Measurements from ENCODE around the gene FOSB.

Gene FOSB

GRCh38 chr19:45485305-45486077 is 17.7 kb downstream of the FOSB start:
- Histone ChIP-seq H2AFZ (ENCODE audit: low read depth) (peak overlapping the region; percentile 95), H3K27ac (no peak overlapping the region), H3K4me1 (ENCODE audit: low read depth, poor library complexity, severe bottlenecking) (peaks cover 9% of the 10 kb centered on the region), H3K4me3 (IDR thresholded peaks at IDR 0.05; ENCODE audit: insufficient read depth, low read depth, low read length) (no peak overlapping the region), H3K9ac (peak overlapping the region; percentile 16; the same call in 1 of the 2 replicates), H3K4me2 (peak overlapping the region; percentile 54), H3K36me3 (ENCODE audit: insufficient read depth) (no peaks in the 10 kb centered on the region), H3K79me2 (ENCODE audit: insufficient read depth, low read depth) (no peaks in the 10 kb centered on the region), H4K20me1 (ENCODE audit: insufficient read depth) (no peaks in the 10 kb centered on the region), H3K27me3 (ENCODE audit: insufficient read depth, low read depth) (peaks cover 47% of the 10 kb centered on the region)
- TF ChIP-seq, protein P1, sequence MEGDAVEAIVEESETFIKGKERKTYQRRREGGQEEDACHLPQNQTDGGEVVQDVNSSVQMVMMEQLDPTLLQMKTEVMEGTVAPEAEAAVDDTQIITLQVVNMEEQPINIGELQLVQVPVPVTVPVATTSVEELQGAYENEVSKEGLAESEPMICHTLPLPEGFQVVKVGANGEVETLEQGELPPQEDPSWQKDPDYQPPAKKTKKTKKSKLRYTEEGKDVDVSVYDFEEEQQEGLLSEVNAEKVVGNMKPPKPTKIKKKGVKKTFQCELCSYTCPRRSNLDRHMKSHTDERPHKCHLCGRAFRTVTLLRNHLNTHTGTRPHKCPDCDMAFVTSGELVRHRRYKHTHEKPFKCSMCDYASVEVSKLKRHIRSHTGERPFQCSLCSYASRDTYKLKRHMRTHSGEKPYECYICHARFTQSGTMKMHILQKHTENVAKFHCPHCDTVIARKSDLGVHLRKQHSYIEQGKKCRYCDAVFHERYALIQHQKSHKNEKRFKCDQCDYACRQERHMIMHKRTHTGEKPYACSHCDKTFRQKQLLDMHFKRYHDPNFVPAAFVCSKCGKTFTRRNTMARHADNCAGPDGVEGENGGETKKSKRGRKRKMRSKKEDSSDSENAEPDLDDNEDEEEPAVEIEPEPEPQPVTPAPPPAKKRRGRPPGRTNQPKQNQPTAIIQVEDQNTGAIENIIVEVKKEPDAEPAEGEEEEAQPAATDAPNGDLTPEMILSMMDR (conservative IDR thresholded peaks at IDR 0.05; ENCODE audit: low read depth, low read length): peak; percentile 91

GRCh38 chr19:45488708-45489107 is 20.9 kb downstream of the FOSB start:
- Histone ChIP-seq H3K4me1 (ENCODE audit: low read depth, poor library complexity, severe bottlenecking) (peaks cover 26% of the 10 kb centered on the region), H3K4me3 (IDR thresholded peaks at IDR 0.05; ENCODE audit: insufficient read depth, low read depth, low read length) (no peak overlapping the region), H2AFZ (ENCODE audit: low read depth) (no peak overlapping the region), H3K27me3 (ENCODE audit: insufficient read depth, low read depth) (peaks cover 75% of the 10 kb centered on the region), H3K36me3 (ENCODE audit: insufficient read depth) (no peaks in the 10 kb centered on the region), H3K9ac (no peak overlapping the region), H4K20me1 (ENCODE audit: insufficient read depth) (no peaks in the 10 kb centered on the region), H3K27ac (no peak overlapping the region), H3K79me2 (ENCODE audit: insufficient read depth, low read depth) (no peaks in the 10 kb centered on the region), H3K4me2 (no peak overlapping the region)
- TF ChIP-seq, protein P1 (conservative IDR thresholded peaks at IDR 0.05; ENCODE audit: low read depth, low read length): no peak

- no peaks in the 10 kb centered on the region for H3K79me2 ChIP-seq (ENCODE audit: insufficient read depth, low read depth)
- H2AFZ ChIP-seq (ENCODE audit: low read depth): no peak overlapping the region
- H3K9ac ChIP-seq: no peak overlapping the region
- H3K4me2 ChIP-seq: no peak overlapping the region
- H4K20me1 ChIP-seq (ENCODE audit: insufficient read depth): no peaks in the 10 kb centered on the region
- H3K27me3 ChIP-seq (ENCODE audit: insufficient read depth, low read depth): peaks cover 81% of the 10 kb centered on the region
- H3K4me3 ChIP-seq (IDR thresholded peaks at IDR 0.05; ENCODE audit: insufficient read depth, low read depth, low read length): no peak overlapping the region
- TF ChIP-seq, protein P1 (conservative IDR thresholded peaks at IDR 0.05; ENCODE audit: low read depth, low read length): no peak
- H3K4me1 ChIP-seq (ENCODE audit: low read depth, poor library complexity, severe bottlenecking): peaks cover 28% of the 10 kb centered on the region
- H3K36me3 ChIP-seq (ENCODE audit: insufficient read depth): no peaks in the 10 kb centered on the region
- no peak overlapping the region for H3K27ac ChIP-seq
Observed at GRCh38 chr19:45489216-45489855, 21.5 kb downstream of the FOSB start.

DNA sequence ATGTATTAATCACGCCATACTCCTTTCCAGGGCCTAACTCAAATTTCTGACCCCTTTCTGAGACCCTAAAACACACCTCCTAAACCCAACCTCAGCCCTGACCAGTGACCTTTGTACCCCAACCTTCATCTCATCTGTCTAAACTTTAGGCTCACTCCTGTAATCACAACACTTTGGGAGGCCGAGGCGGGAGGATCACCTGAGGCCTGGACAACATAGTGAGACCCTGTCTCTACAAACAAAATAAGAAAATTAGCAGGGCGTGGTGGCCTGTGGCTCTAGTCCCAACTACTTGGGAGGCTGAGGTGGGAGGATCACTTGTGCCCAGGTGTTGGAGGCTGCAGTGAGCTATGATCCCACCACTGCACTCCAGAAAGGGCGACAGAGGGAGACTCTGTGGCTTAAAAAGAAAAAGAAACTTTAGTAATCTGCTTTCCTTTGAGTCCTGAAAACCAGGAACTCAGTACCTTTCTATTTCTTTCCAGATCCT is 24.4 kb downstream of the FOSB start:
- H3K4me3 ChIP-seq (IDR thresholded peaks at IDR 0.05; ENCODE audit: insufficient read depth, low read depth, low read length): no peak overlapping the region
- no peak overlapping the region for H2AFZ ChIP-seq (ENCODE audit: low read depth)
- no peaks in the 10 kb centered on the region for H3K79me2 ChIP-seq (ENCODE audit: insufficient read depth, low read depth)
- no peaks in the 10 kb centered on the region for H4K20me1 ChIP-seq (ENCODE audit: insufficient read depth)
- TF ChIP-seq, protein P1 (conservative IDR thresholded peaks at IDR 0.05; ENCODE audit: low read depth, low read length): no peak
- H3K4me2 ChIP-seq: peak overlapping the region; percentile 52; the same call in 1 of the 2 replicates
- no peaks in the 10 kb centered on the region for H3K36me3 ChIP-seq (ENCODE audit: insufficient read depth)
- no peak overlapping the region for H3K9ac ChIP-seq
- peaks cover 19% of the 10 kb centered on the region for H3K4me1 ChIP-seq (ENCODE audit: low read depth, poor library complexity, severe bottlenecking)
- H3K27me3 ChIP-seq (ENCODE audit: insufficient read depth, low read depth): peaks cover 89% of the 10 kb centered on the region
- no peak overlapping the region for H3K27ac ChIP-seq
